Tongue (tissue), 2 donors: ENCODE measurements around the gene PGA3. TPM values are rescaled to one million over a fixed set of nuclear protein-coding genes. Genes with fewer than 3 reads are reported as not detected.
"Not testable (repeated sequence)": the region's sequence is repeated elsewhere in the genome, so short reads cannot be mapped to it uniquely, and the experiment has no call there.

Experiments used
- DNase-seq: peaks from one replicate; pipeline ENCODE4 v3.0.0-alpha.2; 2015
- total RNA-seq: library from RNA; depleted of rRNA; stranded (reverse); fragments of >200 nt; gene quantifications from one replicate; pipeline ENCODE4 v1.2.3, GENCODE V29; 2014

Gene PGA3
- total RNA-seq, 1 donor from 2014 or later, result not detected

DNA sequence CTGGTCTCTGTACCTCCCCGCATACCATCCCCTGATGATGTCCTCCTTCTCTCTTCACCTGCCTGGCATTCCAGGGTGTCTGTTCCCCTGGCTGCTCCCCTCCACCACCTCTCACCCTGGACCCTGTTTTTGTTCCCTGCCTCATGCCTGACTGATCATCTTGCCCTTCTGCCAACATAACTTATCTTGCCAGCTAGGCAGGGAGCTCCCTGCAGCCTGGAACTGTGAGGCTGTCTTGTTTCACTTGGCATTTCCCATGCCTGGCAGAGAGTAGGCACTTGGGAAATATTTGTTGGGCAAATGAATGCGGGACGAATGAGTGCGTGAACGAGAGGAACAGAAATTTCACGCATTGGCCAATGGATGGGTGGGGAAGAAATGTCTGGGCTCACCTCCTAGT lies 7.3 kb downstream of the PGA3 start:
- not testable (repeated sequence) for DNase-seq

DNA sequence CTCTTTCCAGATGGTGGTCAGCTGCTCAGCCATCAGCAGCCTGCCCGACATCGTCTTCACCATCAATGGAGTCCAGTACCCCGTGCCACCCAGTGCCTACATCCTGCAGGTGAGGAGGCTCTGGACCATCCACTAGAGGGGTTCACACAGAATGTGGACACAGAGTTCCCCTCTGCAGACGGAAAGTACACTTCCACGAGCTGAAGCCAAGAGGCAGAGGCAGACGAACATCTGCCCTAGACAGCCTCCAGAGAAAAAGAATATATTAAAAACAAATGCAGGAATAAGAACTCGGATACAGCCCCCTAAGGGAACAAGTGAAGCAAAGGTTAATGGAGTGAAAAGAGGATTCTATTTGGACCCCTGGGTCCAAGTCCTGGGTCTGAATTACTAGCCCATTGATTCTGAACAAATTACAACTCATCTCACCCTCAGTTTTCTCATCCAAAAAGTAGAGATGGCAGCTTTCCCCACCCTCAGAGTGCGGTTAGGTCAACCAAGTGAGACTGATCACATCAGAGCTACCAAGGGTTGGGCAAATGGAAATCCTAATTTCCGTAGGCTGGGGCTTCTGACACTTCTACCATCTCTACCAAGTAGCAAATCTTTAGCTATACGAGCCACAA lies 8.1 kb downstream of the PGA3 start:
- DNase-seq, result not testable (repeated sequence)

DNA sequence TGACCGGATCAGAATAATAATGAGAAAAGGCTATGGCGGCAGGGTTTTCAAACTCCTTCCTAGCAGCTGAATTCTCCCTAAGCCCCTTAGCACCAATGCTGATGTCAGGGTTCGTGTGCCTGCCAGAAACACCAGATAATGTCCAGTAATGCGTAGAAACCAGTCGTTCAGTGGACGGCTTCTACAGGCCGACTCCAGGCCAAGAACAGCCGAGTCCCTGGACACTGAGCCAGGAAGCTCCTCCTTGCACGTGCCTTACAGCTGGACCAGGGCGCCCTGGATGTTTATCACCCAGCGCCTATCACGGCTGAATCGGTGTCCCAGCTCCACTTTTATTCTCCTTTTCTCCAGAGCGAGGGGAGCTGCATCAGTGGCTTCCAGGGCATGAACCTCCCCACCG lies 8.9 kb downstream of the PGA3 start:
- DNase-seq, result not testable (repeated sequence)

DNA sequence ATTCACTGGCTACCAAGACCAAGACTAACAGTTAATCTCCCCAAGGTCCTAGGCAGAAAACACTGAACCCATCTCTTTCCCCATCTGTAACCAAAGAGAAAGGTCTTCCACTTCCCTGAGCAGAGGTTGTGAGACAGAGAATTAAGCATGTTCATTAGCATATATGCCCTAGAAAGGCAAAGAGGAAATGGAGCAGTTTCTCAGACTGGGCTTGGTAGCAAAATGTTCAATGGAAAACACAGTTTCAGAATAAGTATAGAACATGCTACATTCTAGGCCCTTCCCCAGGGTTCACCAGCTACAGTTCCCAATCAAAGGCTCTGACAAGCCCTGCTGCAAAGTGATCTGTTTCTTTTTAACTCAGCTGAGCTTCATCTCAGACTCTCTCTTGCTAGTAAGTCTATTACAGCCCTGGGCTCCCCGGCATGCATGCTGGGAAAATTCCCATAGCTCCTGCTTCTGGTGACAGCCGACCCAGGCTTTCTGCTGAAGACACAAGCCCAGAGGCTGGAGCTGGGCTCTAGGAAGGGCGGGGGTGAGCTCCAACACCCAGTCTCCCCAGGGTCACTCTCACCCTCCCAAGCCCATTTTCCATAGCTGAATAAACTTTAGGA lies 10.5 kb downstream of the PGA3 start:
- DNase-seq, result not testable (repeated sequence)

DNA sequence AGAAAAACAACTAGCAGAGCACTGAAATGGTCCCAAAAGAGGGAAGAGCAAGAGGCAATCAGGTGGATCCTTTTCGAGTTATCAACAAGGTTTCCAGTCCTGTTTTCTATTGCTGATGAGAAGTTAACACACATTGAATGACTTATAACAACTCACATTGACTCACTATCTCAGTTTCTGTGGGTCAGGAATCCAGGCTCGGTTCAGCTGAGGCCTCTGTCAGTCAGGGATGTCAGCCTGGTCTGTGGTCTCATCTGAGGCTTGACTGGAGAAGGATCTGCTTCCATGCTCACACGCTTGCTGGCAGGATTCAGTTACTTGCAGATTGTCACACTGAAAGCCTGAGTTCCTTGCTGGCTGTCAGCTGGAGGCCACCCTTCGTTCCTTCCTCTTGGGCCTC lies 15.0 kb downstream of the PGA3 start:
- not testable (repeated sequence) for DNase-seq

DNA sequence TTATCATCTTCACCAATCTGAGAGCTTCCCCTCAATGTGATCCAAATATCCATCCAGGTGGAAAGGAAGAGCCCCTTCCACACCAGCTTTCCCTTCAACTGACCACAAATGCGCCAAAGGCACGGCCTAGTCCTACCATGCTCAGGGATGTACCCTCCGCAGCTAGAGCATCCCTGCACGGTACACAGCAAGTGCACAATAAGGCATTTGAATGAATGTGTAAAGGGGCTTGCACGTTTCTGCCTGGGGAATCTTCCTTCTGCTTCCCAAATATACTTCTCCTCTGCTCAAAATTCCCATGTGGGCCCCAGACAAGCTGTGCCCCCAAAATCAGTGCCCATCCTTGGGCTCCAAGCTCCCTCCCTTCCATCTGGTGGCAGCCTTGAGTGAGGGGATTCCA lies 15.7 kb downstream of the PGA3 start:
- not testable (repeated sequence) for DNase-seq

DNA sequence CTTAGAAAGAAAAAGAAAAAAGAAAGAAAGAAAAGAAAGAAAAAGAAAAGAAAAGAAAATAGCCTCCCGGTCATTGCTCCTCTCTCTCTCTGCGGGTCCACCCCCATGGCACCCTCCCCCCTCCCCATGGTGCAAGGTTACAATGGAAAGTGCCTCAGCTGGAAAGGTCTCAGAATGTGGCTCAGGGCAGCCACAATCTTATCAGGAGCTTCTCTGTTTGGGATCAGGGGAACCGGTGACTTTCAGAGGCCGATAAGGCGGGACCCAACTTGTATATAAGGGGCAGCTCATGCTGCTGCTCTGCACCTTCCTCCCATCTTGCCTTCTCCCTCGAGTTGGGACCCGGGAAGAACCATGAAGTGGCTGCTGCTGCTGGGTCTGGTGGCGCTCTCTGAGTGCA lies 18.7 kb downstream of the PGA3 start, which contains the start of gene PGA4:
Gene PGA4 (plus strand): TSS at position 301 of the 400 bp plus-strand sequence. CDS start 54 bp downstream, at position 355.
- not testable (repeated sequence) for DNase-seq

DNA sequence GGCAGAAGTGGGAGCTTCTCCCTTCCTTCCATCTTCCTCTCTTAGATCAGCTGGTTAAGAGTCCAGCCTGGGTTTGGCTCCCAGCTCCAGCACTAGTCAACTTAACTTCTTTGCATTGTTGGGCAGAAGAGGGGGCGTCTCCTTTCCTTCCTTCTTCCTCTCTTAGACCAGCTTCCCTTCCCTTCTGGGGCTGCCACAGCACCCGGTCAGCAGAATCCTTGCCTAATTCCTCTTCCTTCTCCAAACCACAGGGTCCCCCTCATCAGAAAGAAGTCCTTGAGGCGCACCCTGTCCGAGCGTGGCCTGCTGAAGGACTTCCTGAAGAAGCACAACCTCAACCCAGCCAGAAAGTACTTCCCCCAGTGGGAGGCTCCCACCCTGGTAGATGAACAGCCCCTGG lies 19.4 kb downstream of the PGA3 start:
- DNase-seq, result not testable (repeated sequence)

DNA sequence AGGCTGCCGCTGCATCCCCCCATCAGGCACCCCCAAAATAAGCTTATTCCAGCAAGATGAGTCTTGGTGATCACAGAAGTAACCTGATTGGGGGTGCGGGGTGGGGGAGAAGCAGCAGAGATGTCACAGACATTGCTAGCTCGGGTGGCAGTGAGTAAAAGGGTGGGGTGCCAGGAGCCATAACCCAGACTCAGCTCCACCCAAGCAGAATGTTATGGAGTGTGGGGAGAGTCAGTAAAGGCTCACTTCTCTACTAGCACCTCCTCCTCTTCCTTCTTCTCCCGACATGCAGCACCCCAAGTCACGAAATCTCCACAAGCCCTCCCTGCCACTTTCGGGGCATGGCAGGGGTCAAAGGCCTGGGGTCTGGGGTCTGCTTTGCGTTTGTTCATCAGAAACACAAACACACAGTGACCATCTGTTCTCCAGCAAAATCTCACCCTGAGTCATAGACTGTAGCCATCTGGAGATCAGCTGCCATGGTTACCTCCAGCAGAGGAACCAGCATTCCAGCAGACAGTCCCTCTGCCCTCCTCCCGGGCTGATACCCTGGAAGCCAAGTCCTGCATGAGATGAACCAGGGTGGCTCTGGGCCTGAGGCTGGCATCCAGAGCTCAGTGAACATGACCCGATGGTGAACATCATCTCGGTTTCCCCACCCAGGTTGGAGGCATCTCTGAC lies 23.3 kb downstream of the PGA3 start:
- not testable (repeated sequence) for DNase-seq

DNA sequence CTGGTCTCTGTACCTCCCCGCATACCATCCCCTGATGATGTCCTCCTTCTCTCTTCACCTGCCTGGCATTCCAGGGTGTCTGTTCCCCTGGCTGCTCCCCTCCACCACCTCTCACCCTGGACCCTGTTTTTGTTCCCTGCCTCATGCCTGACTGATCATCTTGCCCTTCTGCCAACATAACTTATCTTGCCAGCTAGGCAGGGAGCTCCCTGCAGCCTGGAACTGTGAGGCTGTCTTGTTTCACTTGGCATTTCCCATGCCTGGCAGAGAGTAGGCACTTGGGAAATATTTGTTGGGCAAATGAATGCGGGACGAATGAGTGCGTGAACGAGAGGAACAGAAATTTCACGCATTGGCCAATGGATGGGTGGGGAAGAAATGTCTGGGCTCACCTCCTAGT lies 26.1 kb downstream of the PGA3 start:
- not testable (repeated sequence) for DNase-seq

DNA sequence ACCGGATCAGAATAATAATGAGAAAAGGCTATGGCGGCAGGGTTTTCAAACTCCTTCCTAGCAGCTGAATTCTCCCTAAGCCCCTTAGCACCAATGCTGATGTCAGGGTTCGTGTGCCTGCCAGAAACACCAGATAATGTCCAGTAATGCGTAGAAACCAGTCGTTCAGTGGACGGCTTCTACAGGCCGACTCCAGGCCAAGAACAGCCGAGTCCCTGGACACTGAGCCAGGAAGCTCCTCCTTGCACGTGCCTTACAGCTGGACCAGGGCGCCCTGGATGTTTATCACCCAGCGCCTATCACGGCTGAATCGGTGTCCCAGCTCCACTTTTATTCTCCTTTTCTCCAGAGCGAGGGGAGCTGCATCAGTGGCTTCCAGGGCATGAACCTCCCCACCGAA lies 27.7 kb downstream of the PGA3 start:
- not testable (repeated sequence) for DNase-seq

DNA sequence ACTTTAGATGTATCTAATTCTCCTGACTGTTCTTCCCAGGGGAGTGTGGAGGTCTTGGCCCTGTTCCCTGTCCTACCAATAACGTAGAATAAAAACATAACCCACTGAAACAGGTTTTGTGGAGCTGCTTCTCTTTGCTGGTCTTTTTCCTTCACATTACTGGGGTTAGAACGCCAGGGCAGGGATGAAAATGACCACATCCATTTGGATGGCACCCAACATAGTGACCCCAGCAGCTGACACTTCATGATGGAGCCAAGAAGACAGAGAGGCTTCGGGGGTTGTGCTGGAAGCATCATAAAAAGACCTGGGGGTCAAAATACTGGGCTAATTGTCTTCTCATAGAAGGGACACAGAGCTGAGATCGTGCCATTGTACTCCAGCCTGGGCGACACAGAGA lies 28.3 kb downstream of the PGA3 start:
- DNase-seq, result not testable (repeated sequence)

DNA sequence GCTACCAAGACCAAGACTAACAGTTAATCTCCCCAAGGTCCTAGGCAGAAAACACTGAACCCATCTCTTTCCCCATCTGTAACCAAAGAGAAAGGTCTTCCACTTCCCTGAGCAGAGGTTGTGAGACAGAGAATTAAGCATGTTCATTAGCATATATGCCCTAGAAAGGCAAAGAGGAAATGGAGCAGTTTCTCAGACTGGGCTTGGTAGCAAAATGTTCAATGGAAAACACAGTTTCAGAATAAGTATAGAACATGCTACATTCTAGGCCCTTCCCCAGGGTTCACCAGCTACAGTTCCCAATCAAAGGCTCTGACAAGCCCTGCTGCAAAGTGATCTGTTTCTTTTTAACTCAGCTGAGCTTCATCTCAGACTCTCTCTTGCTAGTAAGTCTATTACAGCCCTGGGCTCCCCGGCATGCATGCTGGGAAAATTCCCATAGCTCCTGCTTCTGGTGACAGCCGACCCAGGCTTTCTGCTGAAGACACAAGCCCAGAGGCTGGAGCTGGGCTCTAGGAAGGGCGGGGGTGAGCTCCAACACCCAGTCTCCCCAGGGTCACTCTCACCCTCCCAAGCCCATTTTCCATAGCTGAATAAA lies 29.3 kb downstream of the PGA3 start:
- DNase-seq, result not testable (repeated sequence)

DNA sequence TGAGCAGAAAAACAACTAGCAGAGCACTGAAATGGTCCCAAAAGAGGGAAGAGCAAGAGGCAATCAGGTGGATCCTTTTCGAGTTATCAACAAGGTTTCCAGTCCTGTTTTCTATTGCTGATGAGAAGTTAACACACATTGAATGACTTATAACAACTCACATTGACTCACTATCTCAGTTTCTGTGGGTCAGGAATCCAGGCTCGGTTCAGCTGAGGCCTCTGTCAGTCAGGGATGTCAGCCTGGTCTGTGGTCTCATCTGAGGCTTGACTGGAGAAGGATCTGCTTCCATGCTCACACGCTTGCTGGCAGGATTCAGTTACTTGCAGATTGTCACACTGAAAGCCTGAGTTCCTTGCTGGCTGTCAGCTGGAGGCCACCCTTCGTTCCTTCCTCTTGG lies 33.8 kb downstream of the PGA3 start:
- DNase-seq, result not testable (repeated sequence)

DNA sequence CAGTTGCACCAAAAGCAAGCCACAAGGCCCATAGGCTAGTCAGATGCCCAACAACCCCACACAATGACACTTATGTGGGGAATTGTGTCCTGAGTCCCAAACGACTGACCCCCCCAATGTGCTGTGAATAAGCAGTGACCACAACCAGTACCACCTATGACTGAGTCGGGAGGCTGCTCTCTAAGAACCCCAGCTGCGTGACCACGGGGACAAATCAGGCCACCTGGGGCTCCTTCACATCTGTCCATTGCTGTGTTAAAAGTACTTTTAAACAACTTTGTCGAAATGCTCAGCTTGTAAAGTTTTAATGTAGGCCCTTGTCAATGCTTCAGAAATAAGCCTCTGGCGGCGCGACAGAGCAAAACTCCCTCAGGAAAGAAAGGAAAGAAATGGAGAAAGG lies 37.0 kb downstream of the PGA3 start:
- not testable (repeated sequence) for DNase-seq

DNA sequence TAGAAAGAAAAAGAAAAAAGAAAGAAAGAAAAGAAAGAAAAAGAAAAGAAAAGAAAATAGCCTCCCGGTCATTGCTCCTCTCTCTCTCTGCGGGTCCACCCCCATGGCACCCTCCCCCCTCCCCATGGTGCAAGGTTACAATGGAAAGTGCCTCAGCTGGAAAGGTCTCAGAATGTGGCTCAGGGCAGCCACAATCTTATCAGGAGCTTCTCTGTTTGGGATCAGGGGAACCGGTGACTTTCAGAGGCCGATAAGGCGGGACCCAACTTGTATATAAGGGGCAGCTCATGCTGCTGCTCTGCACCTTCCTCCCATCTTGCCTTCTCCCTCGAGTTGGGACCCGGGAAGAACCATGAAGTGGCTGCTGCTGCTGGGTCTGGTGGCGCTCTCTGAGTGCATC lies 37.6 kb downstream of the PGA3 start, which contains the start of gene PGA5:
Gene PGA5 (plus strand): TSS at position 301 of the 400 bp plus-strand sequence. CDS start 52 bp downstream, at position 353.
- DNase-seq, result not testable (repeated sequence)

DNA sequence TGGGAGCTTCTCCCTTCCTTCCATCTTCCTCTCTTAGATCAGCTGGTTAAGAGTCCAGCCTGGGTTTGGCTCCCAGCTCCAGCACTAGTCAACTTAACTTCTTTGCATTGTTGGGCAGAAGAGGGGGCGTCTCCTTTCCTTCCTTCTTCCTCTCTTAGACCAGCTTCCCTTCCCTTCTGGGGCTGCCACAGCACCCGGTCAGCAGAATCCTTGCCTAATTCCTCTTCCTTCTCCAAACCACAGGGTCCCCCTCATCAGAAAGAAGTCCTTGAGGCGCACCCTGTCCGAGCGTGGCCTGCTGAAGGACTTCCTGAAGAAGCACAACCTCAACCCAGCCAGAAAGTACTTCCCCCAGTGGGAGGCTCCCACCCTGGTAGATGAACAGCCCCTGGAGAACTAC lies 38.2 kb downstream of the PGA3 start:
- not testable (repeated sequence) for DNase-seq

DNA sequence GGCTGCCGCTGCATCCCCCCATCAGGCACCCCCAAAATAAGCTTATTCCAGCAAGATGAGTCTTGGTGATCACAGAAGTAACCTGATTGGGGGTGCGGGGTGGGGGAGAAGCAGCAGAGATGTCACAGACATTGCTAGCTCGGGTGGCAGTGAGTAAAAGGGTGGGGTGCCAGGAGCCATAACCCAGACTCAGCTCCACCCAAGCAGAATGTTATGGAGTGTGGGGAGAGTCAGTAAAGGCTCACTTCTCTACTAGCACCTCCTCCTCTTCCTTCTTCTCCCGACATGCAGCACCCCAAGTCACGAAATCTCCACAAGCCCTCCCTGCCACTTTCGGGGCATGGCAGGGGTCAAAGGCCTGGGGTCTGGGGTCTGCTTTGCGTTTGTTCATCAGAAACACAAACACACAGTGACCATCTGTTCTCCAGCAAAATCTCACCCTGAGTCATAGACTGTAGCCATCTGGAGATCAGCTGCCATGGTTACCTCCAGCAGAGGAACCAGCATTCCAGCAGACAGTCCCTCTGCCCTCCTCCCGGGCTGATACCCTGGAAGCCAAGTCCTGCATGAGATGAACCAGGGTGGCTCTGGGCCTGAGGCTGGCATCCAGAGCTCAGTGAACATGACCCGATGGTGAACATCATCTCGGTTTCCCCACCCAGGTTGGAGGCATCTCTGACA lies 42.1 kb downstream of the PGA3 start:
- not testable (repeated sequence) for DNase-seq

DNA sequence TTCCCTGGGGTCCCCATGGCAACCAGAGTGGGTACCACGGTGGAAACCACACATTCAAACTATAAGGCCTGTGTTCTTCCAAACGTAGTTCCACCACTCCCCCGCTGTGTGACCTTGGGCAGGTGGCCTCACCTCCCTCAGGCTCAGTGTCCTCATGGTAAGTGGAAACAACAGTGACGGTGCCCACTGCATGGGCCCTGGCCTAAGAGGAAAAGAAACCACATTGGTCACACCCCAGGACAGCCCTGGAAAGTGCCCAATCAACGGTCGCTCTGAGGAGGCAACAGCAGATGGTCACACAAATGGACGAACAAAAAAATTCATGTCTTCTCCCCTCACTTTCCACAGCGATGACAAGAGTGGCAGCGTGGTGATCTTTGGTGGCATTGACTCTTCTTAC lies 44.8 kb downstream of the PGA3 start:
- DNase-seq, result not testable (repeated sequence)

DNA sequence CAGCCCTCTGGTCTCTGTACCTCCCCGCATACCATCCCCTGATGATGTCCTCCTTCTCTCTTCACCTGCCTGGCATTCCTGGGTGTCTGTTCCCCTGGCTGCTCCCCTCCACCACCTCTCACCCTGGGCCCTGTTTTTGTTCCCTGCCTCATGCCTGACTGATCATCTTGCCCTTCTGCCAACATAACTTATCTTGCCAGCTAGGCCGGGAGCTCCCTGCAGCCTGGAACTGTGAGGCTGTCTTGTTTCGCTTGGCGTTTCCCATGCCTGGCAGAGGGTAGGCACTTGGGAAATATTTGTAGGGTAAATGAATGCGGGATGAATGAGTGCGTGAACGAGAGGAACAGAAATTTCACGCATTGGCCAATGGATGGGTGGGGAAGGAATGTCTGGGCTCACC lies 45.9 kb downstream of the PGA3 start:
- DNase-seq, result not testable (repeated sequence)

DNA sequence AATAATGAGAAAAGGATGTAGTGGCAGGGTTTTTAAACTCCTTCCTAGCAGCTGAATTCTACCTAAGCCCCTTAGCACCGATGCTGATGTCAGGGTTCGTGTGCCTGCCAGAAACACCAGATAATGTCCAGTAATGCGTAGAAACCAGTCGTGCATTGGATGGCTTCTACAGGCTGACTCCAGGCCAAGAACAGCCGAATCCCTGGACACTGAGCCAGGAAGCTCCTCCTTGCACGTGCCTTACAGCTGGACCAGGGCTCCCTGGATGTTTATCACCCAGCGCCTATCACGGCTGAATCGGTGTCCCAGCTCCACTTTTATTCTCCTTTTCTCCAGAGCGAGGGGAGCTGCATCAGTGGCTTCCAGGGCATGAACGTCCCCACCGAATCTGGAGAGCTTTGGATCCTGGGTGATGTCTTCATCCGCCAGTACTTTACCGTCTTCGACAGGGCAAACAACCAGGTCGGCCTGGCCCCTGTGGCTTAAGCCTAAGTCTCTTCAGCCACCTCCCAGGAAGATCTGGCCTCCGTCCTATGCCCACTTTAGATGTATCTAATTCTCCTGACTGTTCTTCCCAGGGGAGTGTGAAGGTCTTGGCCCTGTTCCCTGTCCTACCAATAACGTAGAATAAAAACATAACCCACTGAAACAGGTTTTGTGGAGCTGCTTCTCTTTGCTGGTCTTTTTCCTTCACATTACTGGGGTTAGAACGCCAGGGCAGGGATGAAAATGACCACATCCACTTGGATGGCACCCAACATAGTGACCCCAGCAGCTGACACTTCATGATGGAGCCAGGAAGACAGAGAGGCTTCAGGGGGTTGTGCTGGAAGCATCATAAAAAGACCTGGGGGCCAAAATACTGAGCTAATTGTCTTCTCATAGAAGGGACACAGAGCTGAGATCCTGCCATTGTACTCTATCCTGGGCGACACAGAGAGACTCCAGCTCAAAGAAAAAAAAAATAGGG lies 47.8 kb downstream of the PGA3 start:
- peak; percentile 83 for DNase-seq
